Osteocyte (in vitro differentiated cells): Measurements from ENCODE around the gene NDUFS2. TPM values are rescaled to one million over a fixed set of nuclear protein-coding genes. Genes with fewer than 3 reads are reported as not detected.

Experiments
- DNase-seq: peaks from one replicate; pipeline ENCODE4 v3.0.0; 2021; ENCODE audit warnings: mixed read lengths; ENCODE audit not compliant: unreplicated experiment; ENCODE audit errors: extremely low spot score
- H3K27ac Mint-ChIP-seq: one replicate; pipeline ENCODE4 v1.8.0; 2021; ENCODE audit warnings: mild to moderate bottlenecking, mixed read lengths; ENCODE audit not compliant: unreplicated experiment
- H3K27me3 Mint-ChIP-seq: one replicate; pipeline ENCODE4 v1.8.0; 2021; ENCODE audit warnings: mixed read lengths; ENCODE audit not compliant: unreplicated experiment
- H3K36me3 Mint-ChIP-seq: one replicate; pipeline ENCODE4 v1.8.0; 2021; ENCODE audit warnings: mixed read lengths; ENCODE audit not compliant: unreplicated experiment
- H3K4me1 Mint-ChIP-seq: one replicate; pipeline ENCODE4 v1.8.0; 2021; ENCODE audit warnings: mixed read lengths; ENCODE audit not compliant: unreplicated experiment
- H3K4me3 Mint-ChIP-seq: one replicate; pipeline ENCODE4 v1.8.0; 2021; ENCODE audit warnings: mild to moderate bottlenecking, moderate library complexity, mixed read lengths; ENCODE audit not compliant: unreplicated experiment
- H3K9me3 Mint-ChIP-seq: one replicate; pipeline ENCODE4 v1.8.0; 2021; ENCODE audit warnings: mixed read lengths; ENCODE audit not compliant: unreplicated experiment
- total RNA-seq: library from RNA; stranded (reverse); gene quantifications from 2 replicates; pipeline ENCODE4 v1.2.1, GENCODE V29; 2021
- TF ChIP-seq, protein P1 (sequence below): fragments of 200-600 bp; sonication (generic); IDR thresholded peaks from 2 replicates; pipeline ENCODE4 v1.5.0; 2021; ENCODE audit warnings: antibody characterized with exemption, mild to moderate bottlenecking, moderate library complexity

Gene NDUFS2
- total RNA-seq, 1 donor from 2014 or later = 82.5 TPM

DNA sequence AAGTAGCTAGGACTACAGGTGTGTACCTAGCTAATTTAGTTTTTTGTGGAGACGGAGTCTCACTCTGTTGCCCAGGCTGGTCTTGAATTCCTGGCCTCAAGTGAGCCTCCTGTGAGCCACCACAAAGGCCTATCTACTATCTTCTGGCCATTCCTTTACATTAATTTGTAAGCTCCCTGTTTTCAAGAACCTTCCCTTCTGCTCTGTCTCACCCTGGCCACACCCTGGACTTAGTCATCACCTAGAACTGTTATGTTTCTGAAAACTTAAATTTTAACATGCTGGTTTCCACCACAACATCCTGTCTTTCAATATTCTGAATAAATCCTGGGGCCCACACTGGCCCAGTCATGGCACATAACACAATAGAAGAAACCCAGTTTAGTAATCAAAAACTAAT, 20.0 kb upstream of the NDUFS2 start:
- Mint-ChIP-seq H3K9me3 (no peaks in the 10 kb centered on the region), H3K27ac (peak overlapping the region; percentile 1), H3K4me3 (no peak overlapping the region), H3K27me3 (no peaks in the 10 kb centered on the region), H3K36me3 (no peaks in the 10 kb centered on the region), H3K4me1 (peaks cover 26% of the 10 kb centered on the region)
- TF ChIP-seq, protein P1, sequence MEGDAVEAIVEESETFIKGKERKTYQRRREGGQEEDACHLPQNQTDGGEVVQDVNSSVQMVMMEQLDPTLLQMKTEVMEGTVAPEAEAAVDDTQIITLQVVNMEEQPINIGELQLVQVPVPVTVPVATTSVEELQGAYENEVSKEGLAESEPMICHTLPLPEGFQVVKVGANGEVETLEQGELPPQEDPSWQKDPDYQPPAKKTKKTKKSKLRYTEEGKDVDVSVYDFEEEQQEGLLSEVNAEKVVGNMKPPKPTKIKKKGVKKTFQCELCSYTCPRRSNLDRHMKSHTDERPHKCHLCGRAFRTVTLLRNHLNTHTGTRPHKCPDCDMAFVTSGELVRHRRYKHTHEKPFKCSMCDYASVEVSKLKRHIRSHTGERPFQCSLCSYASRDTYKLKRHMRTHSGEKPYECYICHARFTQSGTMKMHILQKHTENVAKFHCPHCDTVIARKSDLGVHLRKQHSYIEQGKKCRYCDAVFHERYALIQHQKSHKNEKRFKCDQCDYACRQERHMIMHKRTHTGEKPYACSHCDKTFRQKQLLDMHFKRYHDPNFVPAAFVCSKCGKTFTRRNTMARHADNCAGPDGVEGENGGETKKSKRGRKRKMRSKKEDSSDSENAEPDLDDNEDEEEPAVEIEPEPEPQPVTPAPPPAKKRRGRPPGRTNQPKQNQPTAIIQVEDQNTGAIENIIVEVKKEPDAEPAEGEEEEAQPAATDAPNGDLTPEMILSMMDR = no peak
- no peak for DNase-seq

DNA sequence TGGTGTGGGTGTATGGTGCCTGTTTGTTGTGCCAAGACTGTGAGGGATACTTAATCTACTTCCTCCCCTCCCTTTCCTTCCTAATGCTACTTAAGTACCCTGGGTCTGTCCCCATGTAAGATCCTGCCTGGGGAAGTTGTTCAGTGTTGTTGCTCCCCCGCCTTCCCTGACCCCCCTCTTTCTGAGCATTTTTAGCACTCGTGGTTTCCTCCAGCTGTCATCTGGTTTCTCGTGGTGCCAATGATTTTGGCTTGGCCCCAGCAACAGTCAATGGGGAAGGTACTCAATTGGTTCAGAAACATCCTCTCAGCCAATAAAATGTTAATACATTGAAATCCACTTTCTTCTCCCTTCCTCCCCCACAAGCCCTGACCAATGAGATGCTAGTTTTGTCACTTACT, 16.9 kb upstream of the NDUFS2 start:
- H3K27ac Mint-ChIP-seq = no peak overlapping the region
- H3K4me3 Mint-ChIP-seq = no peak overlapping the region
- TF ChIP-seq, protein P1 = no peak
- H3K4me1 Mint-ChIP-seq = peaks cover 16% of the 10 kb centered on the region
- no peak for DNase-seq
- H3K36me3 Mint-ChIP-seq = no peaks in the 10 kb centered on the region
- H3K27me3 Mint-ChIP-seq = no peaks in the 10 kb centered on the region
- no peaks in the 10 kb centered on the region for H3K9me3 Mint-ChIP-seq

DNA sequence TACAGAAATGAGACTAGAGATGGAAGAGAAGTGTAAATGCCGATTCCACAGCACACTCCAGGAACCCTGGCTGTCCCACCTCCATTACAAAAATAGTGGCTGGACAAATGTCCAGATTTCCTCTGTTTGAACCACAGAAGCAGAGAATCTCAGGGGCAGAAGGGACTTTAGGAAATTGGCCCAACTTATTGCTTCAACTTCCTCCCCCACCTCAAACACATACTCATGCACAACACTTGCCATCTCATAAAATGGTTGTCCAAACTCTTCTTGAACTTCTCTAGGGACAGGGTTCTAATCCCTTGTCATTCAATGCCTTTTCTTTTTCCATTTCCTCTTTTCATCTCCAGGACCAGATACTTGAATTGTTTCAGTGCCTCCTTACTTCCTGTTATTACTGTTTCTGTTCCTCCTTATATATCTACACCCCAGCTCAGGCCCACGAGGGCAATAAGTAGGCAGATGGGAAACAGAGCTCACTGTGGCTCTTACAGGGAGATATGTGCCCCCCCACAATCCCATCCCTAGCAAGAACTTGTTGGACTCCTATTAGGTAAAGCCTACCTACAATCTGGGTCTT, 16.3 kb upstream of the NDUFS2 start:
- Mint-ChIP-seq H3K4me3 (no peak overlapping the region), H3K4me1 (peaks cover 16% of the 10 kb centered on the region), H3K27ac (no peak overlapping the region), H3K9me3 (no peaks in the 10 kb centered on the region), H3K36me3 (no peaks in the 10 kb centered on the region), H3K27me3 (no peaks in the 10 kb centered on the region)
- TF ChIP-seq, protein P1 = no peak
- DNase-seq = no peak

DNA sequence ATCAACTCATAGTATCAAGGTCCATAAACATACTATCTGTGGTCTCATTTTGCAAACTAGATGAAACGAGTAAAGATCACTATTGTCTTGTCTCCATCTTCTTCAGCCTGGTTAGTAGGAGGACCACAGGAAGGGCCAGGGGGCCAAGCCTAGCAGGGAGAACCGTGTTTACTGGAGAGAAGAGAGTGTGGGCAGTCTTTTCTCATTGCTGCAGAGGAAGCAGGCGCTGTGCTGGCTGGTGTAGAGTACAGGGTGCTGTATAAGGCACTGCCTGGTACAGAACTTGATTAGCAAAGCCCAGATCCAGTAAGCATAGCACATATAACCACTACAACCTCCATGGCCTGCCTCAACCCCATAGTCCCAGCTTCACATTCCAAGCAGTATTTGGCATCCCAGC, 14.9 kb upstream of the NDUFS2 start:
- no peak overlapping the region for H3K4me3 Mint-ChIP-seq
- H3K4me1 Mint-ChIP-seq = peaks cover 14% of the 10 kb centered on the region
- H3K9me3 Mint-ChIP-seq = no peaks in the 10 kb centered on the region
- DNase-seq = no peak
- no peaks in the 10 kb centered on the region for H3K27me3 Mint-ChIP-seq
- no peak overlapping the region for H3K27ac Mint-ChIP-seq
- H3K36me3 Mint-ChIP-seq = no peaks in the 10 kb centered on the region
- TF ChIP-seq, protein P1 = no peak

DNA sequence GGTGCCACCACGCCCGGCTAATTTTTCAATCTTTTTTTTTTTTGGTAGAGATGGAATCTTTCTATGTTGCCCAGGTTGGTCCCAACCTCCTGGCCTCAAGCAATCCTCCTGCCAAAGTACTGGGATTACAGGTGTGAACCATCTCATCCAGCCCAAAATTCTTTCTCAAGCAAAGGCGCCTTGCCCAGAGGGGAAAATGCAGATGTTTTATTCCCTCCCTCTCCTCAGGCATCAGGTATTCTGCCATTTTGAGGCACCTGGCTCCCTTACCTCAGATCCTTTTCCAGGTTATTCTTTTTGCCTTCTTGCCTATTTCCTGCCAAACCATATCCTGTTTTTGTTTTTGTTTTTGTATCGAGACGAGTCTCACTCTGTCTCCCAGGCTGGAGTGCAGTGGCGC, 13.8 kb upstream of the NDUFS2 start:
- Mint-ChIP-seq H3K27ac (no peak overlapping the region), H3K4me3 (no peak overlapping the region), H3K36me3 (peaks cover 2% of the 10 kb centered on the region), H3K27me3 (no peaks in the 10 kb centered on the region), H3K4me1 (peaks cover 11% of the 10 kb centered on the region), H3K9me3 (no peaks in the 10 kb centered on the region)
- TF ChIP-seq, protein P1 = no peak
- no peak for DNase-seq
